GM23338 (cell line): ENCODE measurements around the gene RPUSD1. TPM values are rescaled to one million over a fixed set of nuclear protein-coding genes. Genes with fewer than 3 reads are reported as not detected.

ENCODE experiments used
- ATAC-seq: fragments of 200-7000 bp; cut with Tn5 transposase; 3 replicates; pipeline ENCODE4 v1.9.1; 2020
- DNase-seq: peaks from one replicate; pipeline ENCODE4 v3.0.0-alpha.2; 2015; ENCODE audit warnings: low spot score
- H2AFZ ChIP-seq: fragments of 200-600 bp; sonication (generic); 2 replicates; pipeline ENCODE4 v1.8.0; 2016; ENCODE audit warnings: antibody characterized with exemption, mild to moderate bottlenecking, moderate library complexity
- H3F3A ChIP-seq: fragments of 200-600 bp; sonication (generic); replicated peaks from 2 replicates; pipeline ENCODE4 v1.8.0; 2017; ENCODE audit warnings: antibody characterized with exemption, mixed run types, low read depth
- H3K27ac ChIP-seq: fragments of 200-600 bp; sonication (generic); 2 replicates; pipeline ENCODE4 v1.6.1; 2016; ENCODE audit warnings: low read depth
- H3K27me3 ChIP-seq: fragments of 200-600 bp; sonication (generic); 2 replicates; pipeline ENCODE4 v1.8.0; 2016; ENCODE audit warnings: mild to moderate bottlenecking, mixed run types, moderate library complexity; ENCODE audit not compliant: insufficient read depth
- H3K36me3 ChIP-seq: fragments of 200-600 bp; sonication (generic); 2 replicates; pipeline ENCODE4 v1.8.0; 2016; ENCODE audit warnings: mild to moderate bottlenecking; ENCODE audit not compliant: insufficient read depth
- H3K4me1 ChIP-seq: fragments of 200-600 bp; sonication (generic); 2 replicates; pipeline ENCODE4 v1.8.0; 2016; ENCODE audit warnings: mild to moderate bottlenecking, moderate library complexity; ENCODE audit not compliant: insufficient read depth
- H3K4me2 ChIP-seq: fragments of 200-600 bp; sonication (generic); 2 replicates; pipeline ENCODE4 v1.7.1; 2017; ENCODE audit warnings: mixed run types
- H3K4me3 ChIP-seq: fragments of 200-600 bp; sonication (generic); 2 replicates; pipeline ENCODE4 v1.6.1; 2016; ENCODE audit warnings: mixed run types
- H3K79me2 ChIP-seq: fragments of 200-600 bp; sonication (generic); replicated peaks from 2 replicates; pipeline ENCODE4 v1.8.0; 2017; ENCODE audit warnings: mild to moderate bottlenecking; ENCODE audit not compliant: insufficient read depth
- H3K9me2 ChIP-seq: fragments of 200-600 bp; sonication (generic); 2 replicates; pipeline ENCODE4 v1.8.0; 2017; ENCODE audit not compliant: insufficient read depth
- H4K20me1 ChIP-seq: fragments of 200-600 bp; sonication (generic); replicated peaks from 2 replicates; pipeline ENCODE4 v1.8.0; 2017; ENCODE audit warnings: mild to moderate bottlenecking; ENCODE audit not compliant: insufficient read depth
- H3K27ac Mint-ChIP-seq: 2 replicates; pipeline ENCODE4 v1.8.0; 2020; ENCODE audit warnings: inconsistent platforms, mild to moderate bottlenecking, moderate library complexity, mixed read lengths
- H3K27me3 Mint-ChIP-seq: 3 replicates; pipeline ENCODE4 v1.8.0; 2022; ENCODE audit warnings: low read depth, mild to moderate bottlenecking, moderate library complexity, mixed read lengths, inconsistent platforms; ENCODE audit not compliant: insufficient read depth, poor library complexity
- H3K36me3 Mint-ChIP-seq: 3 replicates; pipeline ENCODE4 v1.8.0; 2021; ENCODE audit warnings: low read depth, mild to moderate bottlenecking, inconsistent platforms, moderate library complexity, mixed read lengths
- H3K4me1 Mint-ChIP-seq: 3 replicates; pipeline ENCODE4 v1.8.0; 2020; ENCODE audit warnings: mild to moderate bottlenecking, inconsistent platforms, mixed read lengths
- H3K4me3 Mint-ChIP-seq: 3 replicates; pipeline ENCODE4 v1.8.0; 2021; ENCODE audit warnings: moderate library complexity, mild to moderate bottlenecking, inconsistent platforms, mixed read lengths
- H3K9me3 Mint-ChIP-seq: 3 replicates; pipeline ENCODE4 v1.8.0; 2020; ENCODE audit warnings: moderate library complexity, mild to moderate bottlenecking, inconsistent platforms, mixed read lengths
- CREB1 ChIP-seq: fragments of 250-450 bp; sonication (Bioruptor Pico); IDR thresholded peaks from 2 replicates; pipeline ENCODE4 v1.5.0; 2020; ENCODE audit warnings: low read depth, mild to moderate bottlenecking, moderate library complexity
- CTCF ChIP-seq, 2 experiments: fragments of 200-600 bp in 1 of 2; sonication (generic) in 1 of 2; conservative IDR thresholded peaks; 2 replicates each; pipeline versions ENCODE4 v1.5.1 to v1.6.1; 2016 to 2017; ENCODE audit warnings: antibody characterized with exemption in 2 of 2, low read depth in 2 of 2, mild to moderate bottlenecking in 2 of 2, moderate library complexity in 1 of 2
- ETS1 ChIP-seq: IDR thresholded peaks from 2 replicates; pipeline ENCODE4 v1.6.1; 2016; ENCODE audit warnings: antibody characterized with exemption
- EZH2 ChIP-seq: fragments of 200-600 bp; sonication (generic); IDR thresholded peaks from one replicate; pipeline ENCODE4 v1.8.0; 2017; ENCODE audit warnings: antibody characterized with exemption, mild to moderate bottlenecking, low read depth; ENCODE audit not compliant: unreplicated experiment
- EZH2phosphoT487 ChIP-seq: fragments of 200-600 bp; sonication (generic); IDR thresholded peaks from one replicate; pipeline ENCODE4 v1.8.1; 2018; ENCODE audit warnings: antibody characterized with exemption; ENCODE audit not compliant: unreplicated experiment
- JUNB ChIP-seq: IDR thresholded peaks from one replicate; pipeline ENCODE4 v1.6.1; 2016; ENCODE audit warnings: antibody characterized with exemption; ENCODE audit not compliant: unreplicated experiment
- NANOG ChIP-seq: IDR thresholded peaks from 2 replicates; pipeline ENCODE4 v1.6.1; 2016; ENCODE audit warnings: antibody characterized with exemption, borderline replicate concordance
- POLR2AphosphoS5 ChIP-seq: IDR thresholded peaks from 2 replicates; pipeline ENCODE4 v1.6.1; 2016; ENCODE audit warnings: antibody characterized with exemption, low read depth
- REST ChIP-seq: IDR thresholded peaks from one replicate; pipeline ENCODE4 v1.6.1; 2018; ENCODE audit warnings: antibody characterized with exemption; ENCODE audit not compliant: unreplicated experiment
- STAT1 ChIP-seq: IDR thresholded peaks from one replicate; pipeline ENCODE4 v1.6.1; 2016; ENCODE audit warnings: antibody characterized with exemption; ENCODE audit not compliant: unreplicated experiment
- ZNF114 ChIP-seq: fragments of 250-450 bp; sonication (Bioruptor Pico); IDR thresholded peaks from 2 replicates; pipeline ENCODE4 v1.5.0; 2020; ENCODE audit warnings: mild to moderate bottlenecking, moderate library complexity
- ZNF331 ChIP-seq: fragments of 250-450 bp; sonication (Bioruptor Pico); IDR thresholded peaks from 2 replicates; pipeline ENCODE4 v1.5.0; 2020; ENCODE audit warnings: low read depth, mild to moderate bottlenecking, moderate library complexity
- ZNF462 ChIP-seq: fragments of 250-450 bp; sonication (Bioruptor Pico); IDR thresholded peaks from 2 replicates; pipeline ENCODE4 v1.5.0; 2020; ENCODE audit warnings: mild to moderate bottlenecking, moderate library complexity
- polyA plus RNA-seq: library from polyadenylated mRNA; unstranded; fragments of >200 nt; fragmentation: Nextera tagmentation; extraction: Ambion mirVana; gene quantifications from 2 replicates; pipeline ENCODE4 v1.2.1, GENCODE V29; 2016
- total RNA-seq: library from RNA; depleted of rRNA; stranded (reverse); fragments of >200 nt; shearing (Covaris generic); gene quantifications from 2 replicates; pipeline ENCODE4 v1.2.3, GENCODE V29; 2014

Gene RPUSD1
- total and polyA plus RNA-seq, 2 experiments from 2014 or later = 19.1 to 79.5 TPM

- Histone ChIP-seq H3K36me3 (no peaks in the 10 kb centered on the region), H2AFZ (no peak overlapping the region), H3K9me2 (no peaks in the 10 kb centered on the region), H4K20me1 (no peaks in the 10 kb centered on the region), H3K4me3 (no peak overlapping the region), H3K79me2 (no peaks in the 10 kb centered on the region), H3K27me3 (no peaks in the 10 kb centered on the region), H3K4me2 (no peak overlapping the region), H3K27ac (no peak overlapping the region), H3F3A (no peaks in the 10 kb centered on the region), H3K4me1 (no peaks in the 10 kb centered on the region)
- H3K9me3 Mint-ChIP-seq = peaks cover 6% of the 10 kb centered on the region
- H3K4me1 Mint-ChIP-seq = no peaks in the 10 kb centered on the region
- DNase-seq (no peak), ATAC-seq (peak; percentile 86)
- peaks cover 8% of the 10 kb centered on the region for H3K27me3 Mint-ChIP-seq
- no peak overlapping the region for H3K27ac Mint-ChIP-seq
- no peak overlapping the region for H3K4me3 Mint-ChIP-seq
- H3K36me3 Mint-ChIP-seq = no peaks in the 10 kb centered on the region
- TF ChIP-seq ETS1 (no peak), ZNF114 (CRISPR knock-in tag) (no peak), CTCF (conservative IDR thresholded peaks at IDR 0.05; ENCODE audit: low read depth in 2 of 2) (no peak; a peak in 1 of 4 replicates), CREB1 (CRISPR knock-in tag) (no peak), STAT1 (no peak), ZNF331 (CRISPR knock-in tag) (no peak), POLR2AphosphoS5 (no peak), NANOG (no peak), ZNF462 (CRISPR knock-in tag) (no peak), EZH2 (no peak), EZH2phosphoT487 (no peak), REST (no peak), JUNB (no peak)
Measured at GRCh38 chr16:830871-831570, 42.8 kb upstream of the RPUSD1 start.
